HG03342 (cell line): Measurements from ENCODE around the gene ZFAND2B.
A peak's percentile ranks its signal among the peaks of the same experiment; 100 is the strongest.

Experiments
- ATAC-seq: cut with Tn5 transposase; IDR thresholded peaks from one replicate; pipeline ENCODE4 v1.9.1; 2021; ENCODE audit warnings: mild to moderate bottlenecking, moderate library complexity; ENCODE audit not compliant: unreplicated experiment

The ZFAND2B gene

GRCh38 chr2:219204425-219205164 is 2.0 kb upstream of the ZFAND2B start:
- ATAC-seq: no peak

DNA sequence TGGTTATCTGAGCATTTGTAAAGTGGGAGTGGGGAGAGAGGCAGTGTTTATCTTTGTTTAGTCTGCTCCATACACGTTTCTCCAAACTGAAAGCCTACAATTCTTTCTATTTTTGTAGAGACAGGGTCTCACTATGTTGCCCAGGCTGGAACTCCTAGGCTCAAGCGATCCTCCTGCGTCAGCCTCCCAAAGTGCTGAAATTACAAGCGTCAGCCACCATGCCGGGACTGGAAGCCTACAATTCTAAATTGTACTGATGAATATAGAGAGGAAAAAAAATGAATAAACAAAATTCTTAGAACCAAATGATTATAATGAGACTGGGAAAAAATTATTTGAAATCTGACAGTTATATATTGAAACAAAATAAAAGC is 1.4 kb upstream of the ZFAND2B start:
- no peak for ATAC-seq

GRCh38 chr2:219205981-219206327 is 628 bp upstream of the ZFAND2B start:
- no peak for ATAC-seq

- no peak for ATAC-seq
Measured at GRCh38 chr2:219207134-219207883, 727 bp downstream of the ZFAND2B start.

DNA sequence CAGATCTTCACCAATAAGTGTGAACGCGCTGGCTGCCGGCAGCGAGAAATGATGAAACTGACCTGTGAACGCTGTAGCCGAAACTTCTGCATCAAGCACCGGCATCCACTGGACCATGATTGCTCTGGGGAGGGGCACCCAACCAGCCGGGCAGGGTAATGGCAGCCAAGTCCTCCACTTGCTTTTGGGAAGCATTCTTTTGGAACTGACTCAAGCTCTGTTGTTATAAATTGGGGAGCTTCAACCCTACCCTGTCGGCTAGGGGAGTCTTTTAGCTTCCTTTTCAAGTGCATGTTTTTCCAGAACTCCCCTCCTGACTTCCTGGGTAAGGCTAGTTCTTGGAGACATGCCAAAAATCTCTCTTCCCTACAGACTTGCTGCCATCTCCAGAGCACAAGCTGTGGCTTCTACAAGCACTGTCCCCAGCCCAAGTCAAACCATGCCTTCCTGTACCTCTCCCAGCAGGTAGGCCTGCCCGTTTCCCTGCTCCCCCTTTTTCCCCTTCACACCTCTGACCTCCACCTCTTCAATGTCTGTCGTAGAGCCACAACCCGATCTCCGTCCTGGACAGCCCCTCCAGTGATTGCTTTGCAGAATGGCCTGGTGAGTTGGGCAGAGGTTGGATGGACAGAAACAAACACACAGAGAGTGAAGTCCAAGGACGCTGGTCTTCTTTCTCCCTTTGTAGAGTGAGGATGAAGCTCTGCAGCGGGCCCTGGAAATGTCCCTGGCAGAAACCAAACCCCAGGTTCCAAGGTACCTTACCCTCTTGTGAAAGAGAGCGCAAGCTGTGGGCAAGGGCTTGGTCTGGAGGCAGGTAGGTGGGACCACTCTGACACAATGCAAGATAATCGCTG is 1.5 kb downstream of the ZFAND2B start:
- no peak for ATAC-seq

DNA sequence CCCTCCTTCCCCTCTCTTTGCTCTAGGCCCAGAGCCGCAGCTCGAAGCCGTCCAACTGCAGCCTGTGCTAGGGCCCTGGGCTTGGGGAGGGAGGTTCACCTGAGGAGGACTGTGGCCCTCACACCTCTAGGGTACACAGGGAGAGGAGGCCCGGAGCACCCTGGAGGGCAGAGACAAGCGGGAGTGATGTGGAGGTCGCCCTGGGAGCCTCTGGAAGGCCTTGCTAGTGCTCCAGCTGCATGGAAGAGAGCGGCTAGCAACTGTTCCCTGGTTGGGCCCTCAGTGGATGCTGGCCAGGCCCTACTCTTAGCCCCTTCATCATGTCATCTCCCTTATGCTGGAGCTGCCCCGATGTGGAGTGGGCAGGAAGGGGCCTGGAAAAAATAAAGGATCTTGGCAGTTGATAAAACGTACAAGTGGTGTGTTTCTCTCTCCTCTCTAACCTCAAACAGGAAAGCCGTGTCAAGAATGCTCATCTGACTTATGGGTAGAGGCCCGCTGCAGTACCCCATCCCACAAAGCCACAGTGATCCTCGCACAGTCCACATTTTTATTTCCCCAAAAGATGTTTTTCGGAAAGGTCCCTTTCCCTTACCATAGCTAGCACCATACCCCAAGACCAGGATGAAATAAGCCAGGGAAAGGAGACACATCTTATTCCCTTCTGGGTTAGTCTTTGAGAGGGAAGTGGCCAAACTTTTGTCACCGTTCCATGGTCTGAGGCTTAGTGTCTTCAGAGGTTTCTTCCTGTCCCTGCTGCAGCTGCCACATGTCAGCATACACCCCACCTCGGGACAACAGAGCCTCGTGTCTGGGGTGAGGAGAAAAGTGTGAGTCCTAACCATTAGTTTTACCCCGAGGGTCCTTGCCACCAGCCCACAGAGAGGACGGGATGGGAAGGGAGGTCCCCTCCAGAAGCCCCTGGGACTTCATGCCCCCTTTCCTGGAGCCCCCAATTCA is 2.9 kb downstream of the ZFAND2B start:
- no peak for ATAC-seq

- ATAC-seq: no peak
Measured at GRCh38 chr2:219210196-219210885, 3.8 kb downstream of the ZFAND2B start.

- ATAC-seq: no peak
Measured at GRCh38 chr2:219210886-219211362, 4.3 kb downstream of the ZFAND2B start.

DNA sequence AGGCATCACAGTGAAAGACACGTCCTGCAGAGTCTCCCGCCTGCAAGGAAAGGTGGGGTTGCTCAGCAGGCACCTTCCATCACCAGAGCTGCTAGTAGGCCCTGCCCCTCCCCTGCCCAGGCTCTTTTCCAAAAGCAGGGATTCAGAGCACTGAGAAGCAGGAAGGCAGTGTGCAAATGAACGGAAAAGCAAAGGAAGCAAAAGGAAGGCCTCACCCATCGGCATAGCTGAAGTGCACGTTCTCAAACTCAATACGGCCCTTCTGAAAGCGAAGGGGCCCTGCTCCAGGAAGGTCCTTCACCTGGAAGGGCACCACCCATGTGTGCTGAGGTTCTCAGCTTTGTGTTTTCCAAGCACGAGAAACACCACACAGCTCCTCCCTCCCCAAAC is 6.4 kb downstream of the ZFAND2B start:
- ATAC-seq: no peak

DNA sequence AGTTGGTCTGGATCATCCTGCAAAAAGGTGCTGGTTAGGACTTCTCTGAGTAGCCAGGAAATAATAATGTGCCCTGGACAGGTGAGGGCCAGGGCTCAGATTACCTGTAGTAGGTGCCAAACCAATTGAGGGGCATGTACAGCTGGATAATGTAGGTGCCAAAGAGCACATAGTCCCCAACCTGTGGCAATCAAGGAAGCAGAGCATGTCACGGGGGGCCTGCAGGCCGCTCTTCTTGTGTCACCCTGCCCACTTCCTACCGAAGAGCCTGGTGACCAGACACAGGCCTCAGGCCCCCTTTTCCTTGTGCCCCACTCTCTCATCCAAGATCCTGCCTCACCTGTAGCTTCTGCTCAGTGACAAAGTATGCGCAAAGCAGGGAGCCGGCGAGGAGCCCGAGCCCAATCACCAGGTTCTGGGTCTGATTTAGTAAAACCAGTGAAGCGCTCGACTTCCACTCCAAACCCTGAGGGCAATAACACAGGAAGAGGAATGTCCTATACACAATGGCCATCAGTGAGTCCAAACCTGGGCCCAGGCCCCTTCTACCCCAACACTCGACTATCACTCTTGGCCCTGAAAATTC is 7.0 kb downstream of the ZFAND2B start:
- no peak for ATAC-seq

GRCh38 chr2:219214141-219214540 is 7.6 kb downstream of the ZFAND2B start:
- ATAC-seq: no peak

DNA sequence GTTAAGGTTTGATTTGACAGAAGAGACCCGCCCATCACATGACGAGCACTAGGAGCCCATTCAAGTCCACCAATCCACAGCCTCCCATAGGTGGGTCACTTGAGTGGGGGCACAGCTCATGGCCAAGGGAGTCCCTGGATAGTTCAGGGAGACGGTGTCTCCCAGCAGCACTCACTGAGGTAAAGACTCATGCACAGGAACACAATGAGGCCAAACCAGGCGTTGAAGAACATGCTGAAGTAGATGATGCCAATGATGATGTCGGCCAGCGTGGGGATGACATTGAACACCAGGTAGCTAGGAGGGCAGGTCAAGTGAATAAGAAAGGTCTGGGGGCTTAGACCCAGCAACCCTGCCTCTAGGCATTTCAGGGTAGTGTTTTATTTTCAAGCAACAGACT is 8.2 kb downstream of the ZFAND2B start:
- no peak for ATAC-seq

- no peak for ATAC-seq
Measured at GRCh38 chr2:219215871-219216534, 9.4 kb downstream of the ZFAND2B start.

DNA sequence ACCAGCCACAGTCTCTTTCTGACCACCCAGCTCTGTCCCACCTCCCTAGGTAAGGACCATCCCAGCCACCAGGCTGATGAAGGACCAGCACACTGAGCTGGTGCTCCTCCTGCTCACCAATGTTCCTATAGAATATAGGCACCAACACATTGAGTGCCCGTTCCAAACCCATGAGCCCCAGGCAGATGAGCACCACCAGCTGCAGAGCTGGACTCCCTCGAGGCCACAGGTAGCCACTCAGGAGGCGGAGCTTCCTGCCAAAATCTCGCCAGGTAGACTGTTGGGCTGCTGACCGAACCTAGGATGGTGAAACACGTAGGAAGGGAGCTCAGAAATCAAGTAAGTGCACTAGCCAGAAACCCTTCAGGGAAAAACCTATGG is 9.9 kb downstream of the ZFAND2B start:
- no peak for ATAC-seq

DNA sequence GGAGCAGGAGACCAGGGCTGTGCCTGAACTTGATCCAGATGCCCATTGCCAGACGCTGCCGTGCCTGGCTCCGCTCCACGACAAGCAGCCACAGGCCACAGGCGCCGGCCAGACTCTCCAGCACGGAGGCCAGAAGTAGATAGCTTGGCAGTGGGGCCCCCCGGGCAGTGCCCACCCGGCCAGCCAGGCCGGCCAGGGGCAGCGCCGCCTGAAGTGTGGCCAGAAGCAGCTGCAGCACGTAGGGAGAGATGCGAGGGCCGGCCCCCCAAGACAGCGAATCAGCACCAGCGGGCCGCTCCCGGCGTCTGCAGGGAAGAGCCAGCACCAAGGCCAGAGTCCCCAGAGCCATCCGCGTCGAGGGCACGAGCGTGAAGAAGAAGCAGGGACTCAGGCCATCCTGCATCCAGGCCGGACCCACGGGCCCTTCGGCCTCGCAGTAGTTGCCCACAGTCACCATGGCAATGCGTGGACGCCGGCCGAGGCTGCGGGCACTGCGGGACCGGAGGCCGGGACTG is 11.7 kb downstream of the ZFAND2B start:
- peak; percentile 24 for ATAC-seq

GRCh38 chr2:219218732-219219701 is 12.4 kb downstream of the ZFAND2B start, which contains the start of gene ABCB6:
Gene ABCB6 (minus strand): TSS chr2:219218958. CDS start chr2:219218673, 285 bp downstream.
- peak; percentile 76 for ATAC-seq

GRCh38 chr2:219219784-219220532 is 13.4 kb downstream of the ZFAND2B start:
- no peak for ATAC-seq
